Fibroblast of peridontal ligament (primary cell): ENCODE data around the gene EFCAB7.
A peak's percentile ranks its signal among the peaks of the same experiment; 100 is the strongest.

Experiments used
- DNase-seq: peaks from one replicate; pipeline ENCODE4 v3.0.0-alpha.2; 2010; ENCODE audit errors: extremely low read depth

EFCAB7 gene

DNA sequence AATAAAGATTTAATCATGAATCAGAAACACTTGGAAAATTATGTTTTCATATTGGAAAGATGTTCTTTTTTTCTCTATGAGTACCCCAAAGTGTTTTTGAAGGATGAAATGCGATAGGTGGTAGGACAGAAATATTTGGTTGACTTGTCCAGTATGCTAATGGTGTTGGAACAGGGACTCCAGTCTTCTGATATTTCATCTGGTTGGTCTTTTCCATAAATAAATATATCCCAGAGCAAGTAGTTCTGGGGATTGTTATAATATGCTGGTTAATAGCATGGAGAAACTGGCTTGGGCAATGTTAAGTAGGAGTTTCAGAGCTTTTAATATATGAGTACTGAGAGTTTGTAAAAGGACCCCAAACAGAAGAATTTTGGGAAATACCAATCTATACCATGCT is 78.6 kb downstream of the EFCAB7 start:
- DNase-seq, result no peak

DNA sequence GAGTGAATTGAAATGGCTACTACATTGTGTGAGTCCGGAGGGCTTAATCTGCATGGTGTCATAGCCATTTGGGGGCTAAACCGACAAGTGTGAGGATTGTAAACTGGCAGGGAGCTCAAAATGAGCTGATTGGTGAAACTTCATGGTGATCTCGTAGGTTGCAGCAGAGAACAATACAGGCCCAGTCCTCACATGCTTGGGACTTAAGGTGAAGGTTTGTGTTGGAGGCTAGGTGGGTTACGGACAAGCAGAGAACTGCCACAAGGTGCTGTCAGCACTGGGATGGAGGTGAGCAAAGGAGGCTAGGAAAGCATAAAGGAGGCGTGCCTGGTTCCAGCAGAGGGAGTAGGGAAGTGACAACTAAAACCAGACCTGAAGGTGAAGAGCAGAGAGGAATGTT is 79.3 kb downstream of the EFCAB7 start:
- DNase-seq, result no peak

DNA sequence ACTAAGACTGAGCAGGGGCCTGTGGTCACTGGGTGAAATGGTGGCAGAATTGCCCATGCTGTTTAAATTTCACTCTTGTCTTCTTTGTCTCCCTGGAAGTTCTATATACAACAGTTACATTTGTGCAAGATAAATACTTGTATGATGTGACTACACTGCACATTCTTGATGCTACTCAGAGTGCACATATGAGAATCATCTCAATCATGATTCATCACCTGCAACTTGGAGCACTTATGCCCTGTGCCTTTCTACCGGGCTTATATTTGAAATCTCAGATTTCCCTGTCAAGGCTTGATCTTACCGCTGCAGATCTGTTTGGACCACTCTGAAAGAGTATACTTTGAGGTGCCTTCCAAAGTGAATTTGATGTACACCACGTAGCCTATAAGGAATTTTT is 80.5 kb downstream of the EFCAB7 start:
- no peak for DNase-seq

DNA sequence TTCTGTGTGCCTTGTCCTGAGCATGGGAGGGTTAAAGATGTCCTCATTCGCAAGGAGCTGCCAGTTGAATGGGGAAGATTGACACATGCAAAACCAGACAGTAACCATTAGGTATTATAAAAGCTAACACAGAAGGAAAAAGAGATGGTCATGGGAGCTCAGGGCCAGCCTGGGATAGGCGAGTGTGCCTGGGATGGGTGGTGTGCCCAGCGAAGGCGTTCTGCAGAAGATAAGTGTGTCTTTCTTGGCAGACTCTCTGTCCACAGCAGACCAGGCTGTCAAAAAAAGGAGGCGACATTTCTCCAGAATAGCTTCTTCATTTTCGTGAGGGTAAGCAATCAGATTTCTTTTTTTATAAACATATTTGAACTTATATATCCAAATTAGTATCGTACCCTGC is 84.0 kb downstream of the EFCAB7 start:
- no peak for DNase-seq

DNA sequence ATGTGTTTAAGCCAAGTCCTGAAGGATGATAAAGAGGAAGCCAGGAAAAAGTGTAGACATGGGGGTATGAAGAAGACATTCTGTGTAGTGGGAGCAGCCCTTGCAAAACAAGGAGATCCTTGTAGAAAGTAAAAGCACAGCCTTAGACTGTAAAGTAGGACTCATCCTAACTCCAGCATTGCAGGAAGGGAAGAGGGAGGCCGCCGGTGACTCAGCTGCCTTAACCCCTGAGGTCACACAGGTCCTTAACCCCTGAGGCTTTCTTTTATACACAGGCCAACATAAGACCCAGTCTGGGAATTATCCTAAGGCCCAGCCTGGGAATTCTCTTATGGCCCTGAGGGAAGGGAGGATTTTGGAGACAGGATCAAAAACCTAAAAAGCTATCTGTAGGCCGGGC is 87.9 kb downstream of the EFCAB7 start:
- DNase-seq, result peak; percentile 12

DNA sequence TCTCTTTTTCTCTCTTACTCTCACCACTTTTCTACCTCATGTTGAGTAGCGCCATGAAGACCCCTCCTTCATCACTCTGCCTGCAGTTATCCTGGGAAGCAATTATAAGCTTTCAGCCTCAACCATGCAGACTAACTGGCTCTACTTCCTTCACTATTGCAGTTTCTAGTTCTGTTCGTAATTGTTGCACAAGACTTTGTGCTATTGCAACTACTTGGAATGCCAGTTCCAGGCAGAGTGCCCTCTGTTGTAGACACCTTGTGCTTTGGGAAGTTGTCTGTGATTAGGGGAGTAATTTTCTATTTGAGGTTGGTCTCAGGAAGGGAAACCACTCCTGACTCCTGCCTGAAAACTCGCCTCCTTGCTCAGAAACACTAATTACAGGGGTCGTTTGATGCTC is 89.2 kb downstream of the EFCAB7 start:
- no peak for DNase-seq

DNA sequence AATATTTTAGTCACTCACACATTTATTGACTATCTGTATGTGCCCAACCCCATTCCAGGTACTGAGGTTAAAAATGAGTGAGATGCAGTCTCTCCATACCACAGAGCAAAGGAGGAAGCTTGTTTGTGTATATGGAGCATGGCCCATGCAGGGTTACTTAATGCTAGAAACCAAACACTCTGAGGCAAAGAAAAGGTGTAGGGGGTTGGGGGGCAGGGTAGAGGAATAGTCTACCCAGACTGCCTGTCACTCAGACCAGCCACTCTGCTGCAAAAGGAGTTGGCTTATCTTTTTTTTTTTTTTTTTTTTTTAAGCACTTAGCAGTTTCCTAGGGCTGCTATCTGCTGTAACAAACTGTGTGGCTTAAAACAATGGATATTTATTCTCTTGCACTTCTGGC is 89.6 kb downstream of the EFCAB7 start:
- DNase-seq, result no peak

DNA sequence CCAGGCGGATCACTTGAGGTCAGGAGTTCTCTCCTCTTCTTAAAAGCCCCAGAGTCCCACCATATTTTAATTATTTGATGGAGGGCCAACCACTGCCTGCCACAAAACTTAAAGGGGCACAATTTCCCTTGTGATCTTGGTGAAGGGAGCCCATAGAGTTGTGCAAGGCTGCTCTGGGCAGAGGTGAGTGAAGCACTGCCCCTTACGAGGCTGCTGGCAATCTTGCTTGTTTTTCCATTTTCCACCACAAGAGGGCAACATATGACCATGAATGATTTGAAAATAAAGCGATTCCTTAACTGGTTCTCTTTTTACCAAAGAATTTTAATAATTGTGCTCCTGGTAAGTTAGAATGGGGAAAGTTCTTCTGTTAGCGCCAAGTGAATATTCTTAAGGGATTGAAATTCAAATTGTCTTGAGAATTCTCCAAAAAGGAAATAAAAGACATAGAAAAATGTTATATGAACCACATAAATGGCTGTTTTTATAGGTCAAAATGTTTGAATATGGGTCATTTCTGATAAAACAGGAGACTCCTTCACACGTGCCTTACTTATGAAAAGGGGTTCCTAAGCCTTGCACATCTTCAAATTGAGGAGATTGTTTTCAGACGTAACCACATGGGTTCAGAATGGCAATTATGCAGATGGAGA is 92.6 kb downstream of the EFCAB7 start:
- peak; percentile 91 for DNase-seq

DNA sequence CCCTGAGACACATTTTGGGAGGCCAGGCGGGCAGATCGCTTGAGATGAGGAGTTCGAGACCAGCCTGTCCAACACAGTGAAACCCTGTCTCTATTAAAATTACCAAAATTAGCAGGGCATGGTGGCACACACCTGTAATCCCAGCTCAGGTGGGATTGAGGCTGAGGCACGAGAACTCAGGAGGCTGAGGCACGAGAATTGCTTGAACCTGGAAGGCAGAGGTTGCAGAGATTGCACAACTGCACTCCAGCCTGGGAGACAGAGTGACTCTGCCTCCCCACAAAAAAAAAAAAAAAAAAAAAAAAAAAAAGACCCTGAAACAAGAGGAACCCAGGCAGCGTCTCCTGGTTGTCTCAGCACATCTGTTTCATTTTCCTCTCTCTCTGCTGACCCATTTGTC is 94.1 kb downstream of the EFCAB7 start:
- DNase-seq, result no peak

DNA sequence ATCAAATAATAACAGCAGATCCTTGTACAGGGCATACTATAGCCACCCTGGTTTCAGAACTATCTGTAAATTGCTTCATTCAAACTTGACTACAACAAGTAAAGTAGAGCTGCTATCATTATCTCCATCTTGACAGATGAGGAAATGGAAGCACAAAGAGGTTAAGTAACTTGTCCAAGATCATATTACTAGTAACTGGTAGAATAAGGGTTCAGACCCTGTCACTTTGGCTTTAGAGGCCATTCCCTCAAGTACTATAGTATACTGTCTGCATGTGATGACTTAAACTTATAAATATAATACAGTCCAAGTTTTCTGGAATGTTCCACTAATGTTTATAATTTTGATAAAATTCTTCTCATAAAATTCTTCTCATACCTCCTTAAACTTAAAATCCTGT is 94.7 kb downstream of the EFCAB7 start:
- DNase-seq, result peak; percentile 36

DNA sequence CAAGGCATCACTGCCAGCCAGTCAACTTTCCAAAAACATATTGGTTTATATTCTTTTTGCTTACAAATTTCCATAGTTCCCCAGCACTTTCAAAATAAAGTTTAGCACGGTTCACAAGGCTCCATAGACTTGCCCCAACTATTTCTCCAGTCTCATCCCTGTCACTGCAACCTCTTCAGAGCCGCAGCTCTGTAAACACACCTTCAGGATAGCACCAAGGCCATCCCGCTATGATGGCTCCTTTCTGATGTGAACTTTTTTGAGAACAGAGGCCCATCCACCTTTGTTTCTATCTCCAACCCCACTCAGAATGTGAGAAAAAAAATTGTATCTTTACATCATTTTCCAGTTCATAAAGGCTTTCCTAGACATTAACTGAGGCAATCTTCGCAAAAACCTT is 96.2 kb downstream of the EFCAB7 start:
- no peak for DNase-seq

DNA sequence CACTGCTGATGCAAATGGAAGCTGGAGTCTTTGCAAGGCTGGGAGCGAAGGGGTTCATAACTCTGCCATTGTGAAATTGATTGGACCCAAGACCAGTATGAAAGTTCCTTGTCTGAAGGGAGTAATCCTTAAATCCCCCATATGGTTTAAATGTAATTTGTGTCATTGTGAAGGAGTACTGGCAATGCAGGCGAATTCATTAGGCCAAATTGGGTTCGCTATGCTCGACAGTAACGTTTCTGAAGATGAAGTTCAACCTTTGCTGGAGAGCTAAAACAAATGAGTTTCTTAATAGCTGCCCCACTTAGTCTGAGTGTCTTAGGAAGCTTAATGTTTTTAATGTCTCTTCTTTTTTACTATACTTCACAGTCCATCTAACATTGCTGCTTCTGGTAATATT is 97.3 kb downstream of the EFCAB7 start:
- no peak for DNase-seq

DNA sequence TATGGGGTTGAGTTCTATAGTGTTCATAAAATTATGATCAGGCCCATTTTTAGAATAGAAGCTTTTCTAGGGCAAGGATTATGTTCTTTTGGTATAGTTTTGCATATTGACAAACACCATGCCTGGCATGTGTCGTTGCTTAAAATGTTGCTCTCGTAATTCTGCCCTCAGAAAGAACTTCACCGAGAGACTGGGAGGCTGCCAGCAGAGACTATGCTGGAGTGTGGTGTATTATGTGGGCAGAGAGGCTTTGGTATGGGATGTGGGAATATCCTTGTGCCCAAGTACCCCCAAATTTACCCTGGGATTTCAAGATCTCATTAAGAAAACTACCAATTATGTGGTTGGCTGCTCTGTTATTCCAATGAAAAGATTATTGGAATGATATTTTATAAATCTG is 97.8 kb downstream of the EFCAB7 start:
- DNase-seq, result no peak

DNA sequence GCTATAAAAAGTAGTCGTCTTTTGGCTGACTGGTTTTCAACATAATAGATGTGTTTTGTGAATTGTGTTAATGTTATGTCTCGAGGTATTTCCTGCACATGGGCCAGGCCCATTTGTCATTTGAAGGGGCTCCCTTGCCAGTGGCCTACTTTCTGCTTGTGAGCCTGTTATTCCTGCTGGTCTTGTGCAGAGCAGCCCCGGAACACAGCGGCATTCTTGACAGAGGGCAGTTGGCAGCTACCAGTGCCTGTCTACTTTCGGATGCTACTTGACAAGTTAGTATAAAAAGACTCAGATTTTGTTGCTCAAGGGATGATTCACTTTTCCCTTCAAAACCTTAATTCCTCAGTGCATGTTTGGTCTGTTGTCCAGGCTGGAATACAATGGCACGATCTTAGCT is 98.4 kb downstream of the EFCAB7 start:
- no peak for DNase-seq
